Dendritic cell treated with granulocyte-macrophage colony-stimulating factor and Interleukin-4, amounts not matched to agents 40 ng/mL and 50 ng/mL, for 4 days (primary cell): Measurements from ENCODE around the gene DCAF4L1.

Experiments
- H3K27ac Mint-ChIP-seq: one replicate; pipeline ENCODE4 v1.8.0; 2022; ENCODE audit warnings: mild to moderate bottlenecking, mixed read lengths
- H3K27me3 Mint-ChIP-seq: one replicate; pipeline ENCODE4 v1.8.0; 2022; ENCODE audit warnings: mild to moderate bottlenecking, mixed read lengths
- H3K36me3 Mint-ChIP-seq: one replicate; pipeline ENCODE4 v1.8.0; 2022; ENCODE audit warnings: low read depth, mixed read lengths
- H3K4me1 Mint-ChIP-seq: one replicate; pipeline ENCODE4 v1.8.0; 2022; ENCODE audit warnings: low read depth, mixed read lengths
- H3K4me3 Mint-ChIP-seq: one replicate; pipeline ENCODE4 v1.8.0; 2022; ENCODE audit warnings: mild to moderate bottlenecking, moderate library complexity, mixed read lengths
- H3K9me3 Mint-ChIP-seq: one replicate; pipeline ENCODE4 v1.8.0; 2022; ENCODE audit warnings: mixed read lengths
- intact Hi-C: fragments of 100-400 bp; cut with micrococcal nuclease; formaldehyde crosslinking; loops from one replicate; pipeline ENCODE4 v1.15.0; 2022

DCAF4L1 gene

DNA sequence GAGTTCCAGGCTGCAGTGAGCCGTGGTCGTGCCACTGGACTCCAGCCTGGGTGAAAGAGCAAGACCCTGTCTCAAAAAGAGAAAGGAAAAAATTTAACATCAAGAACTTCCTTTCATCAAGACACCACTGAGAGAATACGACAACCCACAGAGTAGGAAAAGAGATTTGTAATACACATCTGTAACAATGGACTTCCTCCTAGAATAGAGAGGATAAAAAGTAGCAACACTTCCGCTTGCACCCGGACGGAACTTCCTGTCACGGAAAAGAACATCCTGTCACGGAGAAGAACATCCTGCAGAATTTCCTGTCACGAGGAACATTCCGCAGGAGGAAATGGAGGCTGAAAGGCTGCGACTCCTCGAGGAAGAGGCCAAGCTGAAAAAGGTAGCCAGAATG lies at the start of gene DCAF4L1:
TSS of gene DCAF4L1 (plus strand) at position 301 of the 400 bp plus-strand sequence. CDS start at position 338, 37 bp downstream.
- Mint-ChIP-seq H3K36me3 (no peaks in the 10 kb centered on the region), H3K9me3 (no peaks in the 10 kb centered on the region), H3K27me3 (no peaks in the 10 kb centered on the region), H3K4me1 (peaks cover 8% of the 10 kb centered on the region), H3K27ac (no peak within 1 kb of the TSS), H3K4me3 (no peak within 1 kb of the TSS)
- intact Hi-C loops = no loop called here

- intact Hi-C loops = loop anchor here (10.0 kb wide), 1 partner anchor 722 kb away; the partner anchor contains the start of gene ATP8A1
- H3K9me3 Mint-ChIP-seq = no peaks in the 10 kb centered on the region
- peaks cover 30% of the 10 kb centered on the region for H3K36me3 Mint-ChIP-seq
- H3K4me3 Mint-ChIP-seq = no peak overlapping the region
- no peaks in the 10 kb centered on the region for H3K27me3 Mint-ChIP-seq
- no peak overlapping the region for H3K27ac Mint-ChIP-seq
- H3K4me1 Mint-ChIP-seq = peaks cover 34% of the 10 kb centered on the region
Observed at GRCh38 chr4:41932988-41933387, 48.6 kb upstream of the DCAF4L1 start.

- H3K36me3 Mint-ChIP-seq = peaks cover 24% of the 10 kb centered on the region
- intact Hi-C loops = loop anchor here (10.0 kb wide), 1 partner anchor 721 kb away; the partner anchor contains the start of gene ATP8A1
- no peaks in the 10 kb centered on the region for H3K27me3 Mint-ChIP-seq
- H3K4me3 Mint-ChIP-seq = peak overlapping the region; percentile 94
- H3K9me3 Mint-ChIP-seq = no peaks in the 10 kb centered on the region
- H3K27ac Mint-ChIP-seq = peak overlapping the region; percentile 95
- peaks cover 35% of the 10 kb centered on the region for H3K4me1 Mint-ChIP-seq
Observed at GRCh38 chr4:41933997-41934503, 47.5 kb upstream of the DCAF4L1 start.

DNA sequence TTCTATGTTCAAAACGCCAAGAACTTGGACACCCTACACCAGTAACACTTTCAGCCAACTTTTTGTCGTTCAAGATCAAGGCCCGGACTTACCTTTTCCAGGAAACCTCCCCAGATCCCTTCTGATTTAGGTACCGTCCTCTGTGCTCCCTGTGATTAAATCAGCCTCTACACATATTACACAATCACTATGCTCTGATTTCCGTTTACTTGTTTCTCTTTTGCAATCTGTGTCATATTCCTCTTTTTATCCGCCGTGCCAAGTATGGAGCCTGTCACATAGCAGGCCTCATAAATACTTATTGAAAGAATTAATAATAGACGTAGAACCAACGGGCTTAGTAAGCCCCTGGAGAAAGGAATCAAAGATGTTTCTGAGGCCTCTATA lies 47.0 kb upstream of the DCAF4L1 start:
- peak overlapping the region; percentile 95 for H3K27ac Mint-ChIP-seq
- intact Hi-C loops = loop anchor here (10.0 kb wide), 1 partner anchor 720 kb away; the partner anchor contains the start of gene ATP8A1
- H3K9me3 Mint-ChIP-seq = no peaks in the 10 kb centered on the region
- H3K4me3 Mint-ChIP-seq = peak overlapping the region; percentile 94
- no peaks in the 10 kb centered on the region for H3K27me3 Mint-ChIP-seq
- H3K4me1 Mint-ChIP-seq = peaks cover 35% of the 10 kb centered on the region
- H3K36me3 Mint-ChIP-seq = peaks cover 29% of the 10 kb centered on the region

GRCh38 chr4:41934901-41935651 lies 46.5 kb upstream of the DCAF4L1 start, which contains the start of gene TMEM33:
Gene TMEM33 (plus strand): TSS chr4:41935429. CDS start chr4:41935485, 56 bp downstream.
- Mint-ChIP-seq H3K36me3 (peaks cover 34% of the 10 kb centered on the region), H3K27ac (peak within 1 kb of the TSS; percentile 95), H3K27me3 (no peaks in the 10 kb centered on the region), H3K9me3 (no peaks in the 10 kb centered on the region), H3K4me1 (peaks cover 35% of the 10 kb centered on the region), H3K4me3 (peak within 1 kb of the TSS; percentile 94)
- intact Hi-C loops = loop anchor here (1.0 to 10.0 kb wide), 2 partner anchors 55 to 720 kb away; partner anchors contain the start of genes ATP8A1 and SLC30A9

GRCh38 chr4:41935652-41936021 lies 45.9 kb upstream of the DCAF4L1 start:
- peaks cover 40% of the 10 kb centered on the region for H3K36me3 Mint-ChIP-seq
- no peaks in the 10 kb centered on the region for H3K9me3 Mint-ChIP-seq
- peak overlapping the region; percentile 94 for H3K4me3 Mint-ChIP-seq
- no peaks in the 10 kb centered on the region for H3K27me3 Mint-ChIP-seq
- peak overlapping the region; percentile 95 for H3K27ac Mint-ChIP-seq
- intact Hi-C loops = loop anchor here (1.0 to 10.0 kb wide), 2 partner anchors 55 to 719 kb away; partner anchors contain the start of genes ATP8A1 and SLC30A9
- peaks cover 35% of the 10 kb centered on the region for H3K4me1 Mint-ChIP-seq

- H3K27ac Mint-ChIP-seq = no peak overlapping the region
- no peaks in the 10 kb centered on the region for H3K9me3 Mint-ChIP-seq
- H3K4me3 Mint-ChIP-seq = no peak overlapping the region
- peaks cover 23% of the 10 kb centered on the region for H3K4me1 Mint-ChIP-seq
- H3K36me3 Mint-ChIP-seq = peaks cover 61% of the 10 kb centered on the region
- intact Hi-C loops = loop anchor here (10.0 kb wide), 1 partner anchor 716 kb away; the partner anchor contains the start of gene ATP8A1
- H3K27me3 Mint-ChIP-seq = no peaks in the 10 kb centered on the region
Observed at GRCh38 chr4:41939016-41939626, 42.4 kb upstream of the DCAF4L1 start.

DNA sequence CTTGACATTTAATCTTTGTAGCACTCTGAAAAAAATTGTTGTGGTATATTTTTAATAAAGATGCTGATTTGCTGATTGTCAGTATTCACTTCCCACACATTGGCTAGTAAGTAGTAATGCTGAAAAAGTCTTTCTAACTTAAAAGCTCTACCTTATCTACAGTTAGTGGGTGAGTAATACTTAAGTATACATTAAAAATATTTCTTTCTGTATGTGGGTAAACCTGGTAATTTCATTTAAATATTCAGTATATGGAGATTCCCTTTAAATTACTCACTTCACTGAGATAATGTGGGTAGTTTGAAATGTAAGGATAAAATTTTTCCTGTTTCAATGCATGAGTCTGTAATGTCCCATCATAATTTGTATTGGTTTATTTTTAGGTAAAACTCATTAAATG lies 40.7 kb upstream of the DCAF4L1 start:
- Mint-ChIP-seq H3K4me1 (peaks cover 15% of the 10 kb centered on the region), H3K4me3 (no peak overlapping the region), H3K9me3 (no peaks in the 10 kb centered on the region), H3K36me3 (peaks cover 51% of the 10 kb centered on the region), H3K27me3 (no peaks in the 10 kb centered on the region), H3K27ac (no peak overlapping the region)
- intact Hi-C loops = no loop called here

DNA sequence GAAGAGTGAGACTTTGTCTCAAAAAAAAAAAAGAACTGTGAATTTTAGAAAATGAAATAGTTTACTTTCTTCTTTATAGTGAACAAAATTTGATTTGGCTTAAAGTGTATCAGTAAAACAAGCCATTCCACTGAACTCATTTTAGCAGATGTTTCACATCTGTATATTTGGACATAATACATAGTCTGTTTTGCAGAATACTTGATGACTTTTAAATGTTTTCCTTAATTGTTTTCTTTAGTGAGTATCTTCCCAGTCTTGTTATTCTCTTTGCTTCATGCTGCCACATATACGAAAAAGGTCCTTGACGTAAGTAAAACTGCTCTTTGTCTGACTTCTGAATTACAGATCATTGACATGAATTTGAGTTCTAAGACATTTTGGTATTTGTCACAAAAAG lies 38.0 kb upstream of the DCAF4L1 start:
- no peak overlapping the region for H3K27ac Mint-ChIP-seq
- H3K4me3 Mint-ChIP-seq = no peak overlapping the region
- peaks cover 62% of the 10 kb centered on the region for H3K36me3 Mint-ChIP-seq
- H3K9me3 Mint-ChIP-seq = no peaks in the 10 kb centered on the region
- intact Hi-C loops = no loop called here
- no peaks in the 10 kb centered on the region for H3K4me1 Mint-ChIP-seq
- no peaks in the 10 kb centered on the region for H3K27me3 Mint-ChIP-seq

DNA sequence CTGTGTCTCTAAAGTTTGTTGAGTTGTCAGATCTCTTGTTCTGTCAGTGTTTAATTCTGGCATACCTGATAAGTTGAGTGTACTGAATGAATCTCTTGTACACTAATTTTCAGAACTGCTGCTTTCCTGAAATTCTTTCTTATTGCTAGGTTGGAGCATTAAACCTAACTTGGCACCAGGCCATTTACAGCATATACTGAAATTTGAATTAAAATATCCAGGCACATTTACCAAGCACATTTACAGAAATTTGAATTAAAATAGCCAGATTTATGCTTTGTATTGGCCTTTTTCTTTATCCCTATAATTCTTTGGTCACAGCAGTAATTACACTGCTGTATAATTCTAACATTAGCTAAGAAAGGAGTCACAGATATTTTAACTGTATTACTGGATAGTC lies 37.5 kb upstream of the DCAF4L1 start:
- no peaks in the 10 kb centered on the region for H3K4me1 Mint-ChIP-seq
- no peaks in the 10 kb centered on the region for H3K27me3 Mint-ChIP-seq
- intact Hi-C loops = no loop called here
- no peak overlapping the region for H3K4me3 Mint-ChIP-seq
- no peak overlapping the region for H3K27ac Mint-ChIP-seq
- H3K9me3 Mint-ChIP-seq = no peaks in the 10 kb centered on the region
- H3K36me3 Mint-ChIP-seq = peaks cover 66% of the 10 kb centered on the region

- Mint-ChIP-seq H3K9me3 (no peaks in the 10 kb centered on the region), H3K4me3 (no peak overlapping the region), H3K4me1 (peaks cover 21% of the 10 kb centered on the region)
Observed at GRCh38 chr4:41949531-41949930, 32.0 kb upstream of the DCAF4L1 start.

DNA sequence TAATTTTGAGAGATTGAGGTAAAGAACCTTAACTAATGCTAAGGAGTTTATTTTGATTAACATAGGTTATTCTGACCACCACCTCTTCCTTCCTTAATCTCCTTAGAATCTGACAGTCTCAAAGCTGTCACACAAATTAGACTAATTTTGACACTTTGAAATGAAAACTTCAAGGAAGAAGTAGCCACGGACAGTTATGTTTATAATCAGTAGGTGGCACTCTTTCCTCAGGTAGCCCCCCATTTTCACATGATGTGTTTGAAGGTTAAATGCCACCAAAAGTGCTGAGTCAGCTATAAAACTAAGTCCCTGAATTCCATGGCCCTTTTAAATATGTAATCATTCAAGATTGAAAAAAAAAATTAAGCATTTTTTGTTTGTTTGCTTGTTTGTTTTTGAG lies 23.9 kb upstream of the DCAF4L1 start:
- Mint-ChIP-seq H3K4me3 (no peak overlapping the region), H3K9me3 (no peaks in the 10 kb centered on the region), H3K27ac (no peak overlapping the region), H3K27me3 (no peaks in the 10 kb centered on the region), H3K4me1 (peaks cover 7% of the 10 kb centered on the region), H3K36me3 (peaks cover 19% of the 10 kb centered on the region)
- intact Hi-C loops = no loop called here

More at GRCh38 chr4:41949531-41949930, 32.0 kb upstream of the DCAF4L1 start:
- Mint-ChIP-seq H3K27me3 (no peaks in the 10 kb centered on the region), H3K36me3 (peaks cover 74% of the 10 kb centered on the region), H3K27ac (no peak overlapping the region)
- intact Hi-C loops = no loop called here

GRCh38 chr4:41963105-41963504 lies 18.5 kb upstream of the DCAF4L1 start:
- intact Hi-C loops = no loop called here
- no peaks in the 10 kb centered on the region for H3K4me1 Mint-ChIP-seq
- H3K4me3 Mint-ChIP-seq = no peak overlapping the region
- H3K27ac Mint-ChIP-seq = no peak overlapping the region
- peaks cover 4% of the 10 kb centered on the region for H3K9me3 Mint-ChIP-seq
- no peaks in the 10 kb centered on the region for H3K36me3 Mint-ChIP-seq
- no peaks in the 10 kb centered on the region for H3K27me3 Mint-ChIP-seq

DNA sequence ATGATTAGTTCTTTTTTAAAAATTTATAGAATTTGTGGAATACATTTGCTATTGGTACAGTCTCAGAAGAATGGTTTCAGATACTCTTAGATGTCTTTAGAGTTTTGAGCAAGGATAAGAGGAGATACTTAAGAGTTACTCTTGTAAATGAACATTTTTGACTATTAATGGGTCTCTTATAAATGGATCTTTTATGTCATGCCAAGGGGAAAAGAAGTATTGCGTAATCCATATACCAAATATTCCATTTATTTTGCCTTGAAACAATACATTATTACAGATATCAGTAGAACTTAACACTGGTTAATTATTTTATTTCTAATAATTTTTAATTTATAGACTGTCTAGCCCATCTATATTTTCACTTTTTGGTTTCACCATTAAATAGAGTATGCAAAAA lies 17.2 kb upstream of the DCAF4L1 start:
- Mint-ChIP-seq H3K27me3 (no peaks in the 10 kb centered on the region), H3K9me3 (peaks cover 16% of the 10 kb centered on the region), H3K36me3 (no peaks in the 10 kb centered on the region), H3K27ac (no peak overlapping the region), H3K4me1 (peaks cover 8% of the 10 kb centered on the region), H3K4me3 (no peak overlapping the region)
- intact Hi-C loops = no loop called here
